Loucy (cell line): ENCODE measurements around the gene COL10A1.

Experiments
- H2AFZ ChIP-seq: fragments of 200-600 bp; sonication (generic); 2 replicates; pipeline ENCODE4 v1.6.0; 2016; ENCODE audit warnings: antibody characterized with exemption, mild to moderate bottlenecking, low read length, moderate library complexity
- H3F3A ChIP-seq: fragments of 200-600 bp; 2 replicates; pipeline ENCODE4 v1.6.0; 2016; ENCODE audit warnings: antibody characterized with exemption, low read depth, mild to moderate bottlenecking
- H3K27me3 ChIP-seq: fragments of 200-600 bp; sonication (generic); 2 replicates; pipeline ENCODE4 v1.6.1; 2014; ENCODE audit warnings: low read length, mild to moderate bottlenecking; ENCODE audit not compliant: insufficient read depth, poor library complexity, severe bottlenecking
- H3K36me3 ChIP-seq: fragments of 200-600 bp; sonication (generic); 2 replicates; pipeline ENCODE4 v1.6.1; 2016; ENCODE audit warnings: low read length; ENCODE audit not compliant: insufficient read depth
- H3K4me1 ChIP-seq: fragments of 200-600 bp; sonication (generic); 2 replicates; pipeline ENCODE4 v1.5.1; 2014; ENCODE audit warnings: low read length, mild to moderate bottlenecking; ENCODE audit not compliant: insufficient read depth, poor library complexity, severe bottlenecking
- H3K4me2 ChIP-seq: fragments of 200-600 bp; sonication (generic); 2 replicates; pipeline ENCODE4 v1.6.0; 2014; ENCODE audit warnings: antibody characterized with exemption, low read length, low read depth, mild to moderate bottlenecking; ENCODE audit not compliant: poor library complexity, severe bottlenecking
- H3K4me3 ChIP-seq: fragments of 200-600 bp; sonication (generic); 2 replicates; pipeline ENCODE4 v1.5.1; 2014; ENCODE audit warnings: low read length, mild to moderate bottlenecking, mixed read lengths; ENCODE audit not compliant: poor library complexity, severe bottlenecking
- H3K79me2 ChIP-seq: fragments of 200-600 bp; sonication (generic); 2 replicates; pipeline ENCODE4 v1.6.1; 2014; ENCODE audit warnings: low read length; ENCODE audit not compliant: insufficient read depth
- H3K9ac ChIP-seq: fragments of 200-600 bp; sonication (generic); 2 replicates; pipeline ENCODE4 v1.6.0; 2014; ENCODE audit warnings: mild to moderate bottlenecking, low read depth, low read length, moderate library complexity; ENCODE audit not compliant: poor library complexity, severe bottlenecking
- H3K9me2 ChIP-seq: fragments of 200-600 bp; sonication (generic); replicated peaks from 2 replicates; pipeline ENCODE4 v1.6.1; 2016; ENCODE audit warnings: low read depth, low read length, mixed read lengths
- H3K9me3 ChIP-seq: fragments of 200-600 bp; sonication (generic); 2 replicates; pipeline ENCODE4 v1.6.1; 2014; ENCODE audit warnings: mild to moderate bottlenecking, antibody characterized with exemption, low read length, low read depth; ENCODE audit not compliant: insufficient read depth
- H4K20me1 ChIP-seq: fragments of 200-600 bp; sonication (generic); 2 replicates; pipeline ENCODE4 v1.6.0; 2014; ENCODE audit warnings: antibody characterized with exemption, low read length, mild to moderate bottlenecking; ENCODE audit not compliant: insufficient read depth, poor library complexity, severe bottlenecking
- CTCF ChIP-seq: fragments of 200-600 bp; sonication (generic); conservative IDR thresholded peaks from 2 replicates; pipeline ENCODE4 v1.5.1; 2014; ENCODE audit warnings: mild to moderate bottlenecking, antibody characterized with exemption, low read length
- EZH2phosphoT487 ChIP-seq: fragments of 200-600 bp; IDR thresholded peaks from 2 replicates; pipeline ENCODE4 v1.6.1; 2018; ENCODE audit warnings: antibody characterized with exemption, mild to moderate bottlenecking, moderate library complexity, borderline replicate concordance

Gene COL10A1

DNA sequence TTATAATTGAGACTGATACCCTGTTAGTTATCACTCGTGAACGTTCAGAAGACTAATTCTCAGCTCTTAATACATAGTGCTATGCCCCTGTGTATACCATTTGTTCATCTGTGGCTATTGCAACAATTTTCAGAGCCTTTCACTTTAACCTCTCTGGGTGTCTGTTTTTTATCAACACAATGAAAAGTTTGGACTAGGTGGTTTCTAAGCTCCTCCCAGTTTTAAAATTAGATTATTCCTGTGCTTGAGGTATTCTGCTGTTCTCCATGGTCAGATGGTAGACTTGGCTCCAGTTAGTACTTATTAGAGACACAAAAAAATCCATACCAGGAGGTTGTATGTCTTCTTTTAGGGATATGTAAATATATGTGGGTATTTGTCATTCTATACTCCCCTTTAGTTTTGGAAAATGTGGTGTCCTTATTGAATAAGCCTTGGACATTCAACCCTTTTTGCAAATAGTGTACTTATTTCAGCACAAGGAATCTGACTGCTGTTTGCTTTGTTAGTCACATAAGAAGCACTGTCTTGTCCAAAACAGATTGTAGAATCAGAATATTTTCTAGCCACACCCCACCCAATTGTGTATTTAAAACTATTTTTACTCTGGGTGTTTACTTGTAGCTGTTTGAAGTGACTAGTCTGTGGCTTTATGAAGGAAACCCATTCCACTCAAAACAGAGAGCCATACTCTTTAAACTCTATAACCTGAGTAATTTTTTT is 2.0 kb upstream of the COL10A1 start:
- no peak overlapping the region for H3K4me2 ChIP-seq

GRCh38 chr6:116120430-116120829 is 5.5 kb downstream of the COL10A1 start:
- Histone ChIP-seq H3K79me2 (no peaks in the 10 kb centered on the region), H2AFZ (no peak overlapping the region), H3K9me2 (no peaks in the 10 kb centered on the region), H3K4me2 (no peak overlapping the region), H3K36me3 (no peaks in the 10 kb centered on the region), H3K4me1 (no peaks in the 10 kb centered on the region), H3K27me3 (no peaks in the 10 kb centered on the region), H3K4me3 (no peak overlapping the region), H3F3A (no peaks in the 10 kb centered on the region), H3K9me3 (no peaks in the 10 kb centered on the region), H4K20me1 (no peaks in the 10 kb centered on the region), H3K9ac (no peak overlapping the region)
- TF ChIP-seq CTCF: no peak
- TF ChIP-seq EZH2phosphoT487: no peak

More for the DNA sequence above, 2.0 kb upstream of the COL10A1 start:
- Histone ChIP-seq H3F3A (no peaks in the 10 kb centered on the region), H3K4me1 (no peaks in the 10 kb centered on the region), H3K4me3 (no peak overlapping the region), H3K79me2 (no peaks in the 10 kb centered on the region), H3K9me3 (no peaks in the 10 kb centered on the region), H3K9ac (no peak overlapping the region), H4K20me1 (no peaks in the 10 kb centered on the region), H2AFZ (no peak overlapping the region), H3K9me2 (no peaks in the 10 kb centered on the region), H3K27me3 (no peaks in the 10 kb centered on the region), H3K36me3 (no peaks in the 10 kb centered on the region)
- TF ChIP-seq EZH2phosphoT487 (no peak), CTCF (no peak)

GRCh38 chr6:116118608-116119007 is 7.3 kb downstream of the COL10A1 start:
- no peak overlapping the region for H3K9ac ChIP-seq
- no peaks in the 10 kb centered on the region for H3K4me1 ChIP-seq
- H4K20me1 ChIP-seq: no peaks in the 10 kb centered on the region
- no peaks in the 10 kb centered on the region for H3K9me3 ChIP-seq
- H3K4me3 ChIP-seq: no peak overlapping the region
- no peaks in the 10 kb centered on the region for H3K27me3 ChIP-seq
- no peak overlapping the region for H3K4me2 ChIP-seq
- H3K36me3 ChIP-seq: peaks cover 7% of the 10 kb centered on the region; the same call in 1 of the 2 replicates
- H3F3A ChIP-seq: no peaks in the 10 kb centered on the region
- TF ChIP-seq CTCF: no peak
- no peak for TF ChIP-seq EZH2phosphoT487
- H3K79me2 ChIP-seq: no peaks in the 10 kb centered on the region
- no peaks in the 10 kb centered on the region for H3K9me2 ChIP-seq
- no peak overlapping the region for H2AFZ ChIP-seq
